ENCODE results near the gene FRMD8.
"Not testable (repeated sequence)": the region's sequence is repeated elsewhere in the genome, so short reads cannot be mapped to it uniquely, and the experiment has no call there.

FRMD8 gene

GRCh38 chr11:65437436-65438227 is 51.2 kb downstream of the FRMD8 start:
- no peak for DNase-seq

GRCh38 chr11:65438257-65439151 is 52.1 kb downstream of the FRMD8 start:
- DNase-seq, result no peak

- DNase-seq, result no peak
Observed at GRCh38 chr11:65439331-65440181, 53.1 kb downstream of the FRMD8 start.

- no peak for DNase-seq
Observed at GRCh38 chr11:65440831-65441499, 54.5 kb downstream of the FRMD8 start.

GRCh38 chr11:65442842-65443331 is 56.5 kb downstream of the FRMD8 start:
- no peak for DNase-seq

- DNase-seq, result no peak
Observed at GRCh38 chr11:65444314-65445051, 58.0 kb downstream of the FRMD8 start.

GRCh38 chr11:65445101-65445603 is 58.7 kb downstream of the FRMD8 start:
- DNase-seq, result no peak

GRCh38 chr11:65445604-65446445 is 59.4 kb downstream of the FRMD8 start:
- DNase-seq, result no peak

- no peak for DNase-seq
Observed at GRCh38 chr11:65446446-65447277, 60.2 kb downstream of the FRMD8 start.

- no peak for DNase-seq
Observed at GRCh38 chr11:65448074-65448417, 61.6 kb downstream of the FRMD8 start.

- DNase-seq, result no peak
Observed at GRCh38 chr11:65448418-65449105, 62.1 kb downstream of the FRMD8 start.

- DNase-seq, result not testable (repeated sequence)
Observed at GRCh38 chr11:65451301-65451700, 64.9 kb downstream of the FRMD8 start.

- not testable (repeated sequence) for DNase-seq
Observed at GRCh38 chr11:65452259-65452658, 65.8 kb downstream of the FRMD8 start.

GRCh38 chr11:65452806-65453490 is 66.5 kb downstream of the FRMD8 start:
- DNase-seq, result no peak

GRCh38 chr11:65454311-65454695 is 67.9 kb downstream of the FRMD8 start:
- DNase-seq, result no peak

GRCh38 chr11:65454696-65455456 is 68.4 kb downstream of the FRMD8 start:
- DNase-seq, result peak; percentile 70

GRCh38 chr11:65456418-65456817 is 70.0 kb downstream of the FRMD8 start:
- no peak for DNase-seq
